ENCODE data around the gene LYZL2. TPM values are rescaled to one million over a fixed set of nuclear protein-coding genes. Genes with fewer than 3 reads are reported as not detected.
"Not testable (repeated sequence)": the region's sequence is repeated elsewhere in the genome, so short reads cannot be mapped to it uniquely, and the experiment has no call there.

LYZL2 gene
- polyA plus RNA-seq, 1 donor, result not detected

- Histone ChIP-seq H3K36me3 (ENCODE audit: control insufficient read depth, insufficient read depth, low read length) (no peaks in the 10 kb centered on the region), H3K27ac (ENCODE audit: low read length) (no peak overlapping the region), H3K4me1 (ENCODE audit: control insufficient read depth, insufficient read depth, low read length) (no peaks in the 10 kb centered on the region), H3K4me3 (ENCODE audit: low read length) (no peak overlapping the region), H3K9me3 (ENCODE audit: control insufficient read depth, low read depth, low read length) (no peaks in the 10 kb centered on the region), H3K27me3 (ENCODE audit: control insufficient read depth, insufficient read depth, low read length) (no peaks in the 10 kb centered on the region)
- no peak for DNase-seq
- no CpG with 5 or more reads among the region's 6 CpGs for WGBS (ENCODE audit: insufficient coverage, low lambda C conversion rate)
These were observed 33.3 kb upstream of the LYZL2 start for GRCh38 chr10:30662814-30663213.

- H3K4me1 ChIP-seq (ENCODE audit: control insufficient read depth, insufficient read depth, low read length), result not testable (repeated sequence)
- no CpG with 5 or more reads among the region's 3 CpGs for WGBS (ENCODE audit: insufficient coverage, low lambda C conversion rate)
These were observed 30.8 kb upstream of the LYZL2 start for GRCh38 chr10:30660314-30660713.

GRCh38 chr10:30656233-30656632 lies 26.7 kb upstream of the LYZL2 start:
- Histone ChIP-seq H3K36me3 (ENCODE audit: control insufficient read depth, insufficient read depth, low read length) (no peaks in the 10 kb centered on the region), H3K27me3 (ENCODE audit: control insufficient read depth, insufficient read depth, low read length) (no peaks in the 10 kb centered on the region), H3K9me3 (ENCODE audit: control insufficient read depth, low read depth, low read length) (no peaks in the 10 kb centered on the region), H3K27ac (ENCODE audit: low read length) (no peak overlapping the region), H3K4me3 (ENCODE audit: low read length) (no peak overlapping the region), H3K4me1 (ENCODE audit: control insufficient read depth, insufficient read depth, low read length) (no peaks in the 10 kb centered on the region)
- DNase-seq, result no peak
- WGBS (ENCODE audit: insufficient coverage, low lambda C conversion rate), result no CpG with 5 or more reads among the region's 5 CpGs

More at GRCh38 chr10:30660314-30660713, 30.8 kb upstream of the LYZL2 start:
- H3K27me3 ChIP-seq (ENCODE audit: control insufficient read depth, insufficient read depth, low read length); H3K4me3 ChIP-seq (ENCODE audit: low read length); H3K36me3 ChIP-seq (ENCODE audit: control insufficient read depth, insufficient read depth, low read length); DNase-seq; H3K9me3 ChIP-seq (ENCODE audit: control insufficient read depth, low read depth, low read length); H3K27ac ChIP-seq (ENCODE audit: low read length): not testable (repeated sequence)

GRCh38 chr10:30655001-30655400 lies 25.4 kb upstream of the LYZL2 start:
- H3K4me3 ChIP-seq (ENCODE audit: low read length); H3K4me1 ChIP-seq (ENCODE audit: control insufficient read depth, insufficient read depth, low read length); H3K36me3 ChIP-seq (ENCODE audit: control insufficient read depth, insufficient read depth, low read length); H3K27ac ChIP-seq (ENCODE audit: low read length); DNase-seq; H3K27me3 ChIP-seq (ENCODE audit: control insufficient read depth, insufficient read depth, low read length); H3K9me3 ChIP-seq (ENCODE audit: control insufficient read depth, low read depth, low read length): not testable (repeated sequence)
- WGBS (ENCODE audit: insufficient coverage, low lambda C conversion rate), result no CpG with 5 or more reads among the region's 8 CpGs

- H3K27me3 ChIP-seq (ENCODE audit: control insufficient read depth, insufficient read depth, low read length); H3K4me3 ChIP-seq (ENCODE audit: low read length); DNase-seq; H3K4me1 ChIP-seq (ENCODE audit: control insufficient read depth, insufficient read depth, low read length); H3K9me3 ChIP-seq (ENCODE audit: control insufficient read depth, low read depth, low read length); H3K27ac ChIP-seq (ENCODE audit: low read length); H3K36me3 ChIP-seq (ENCODE audit: control insufficient read depth, insufficient read depth, low read length): not testable (repeated sequence)
- no CpG with 5 or more reads among the region's 10 CpGs for WGBS (ENCODE audit: insufficient coverage, low lambda C conversion rate)
These were observed 22.2 kb upstream of the LYZL2 start for GRCh38 chr10:30651470-30652397.

- DNase-seq, result no peak
- WGBS (ENCODE audit: insufficient coverage, low lambda C conversion rate), result no CpG with 5 or more reads among the region's 8 CpGs
- Histone ChIP-seq H3K36me3 (ENCODE audit: control insufficient read depth, insufficient read depth, low read length) (no peaks in the 10 kb centered on the region), H3K27ac (ENCODE audit: low read length) (no peak overlapping the region), H3K27me3 (ENCODE audit: control insufficient read depth, insufficient read depth, low read length) (peaks cover 3% of the 10 kb centered on the region), H3K4me3 (ENCODE audit: low read length) (no peak overlapping the region), H3K4me1 (ENCODE audit: control insufficient read depth, insufficient read depth, low read length) (no peaks in the 10 kb centered on the region), H3K9me3 (ENCODE audit: control insufficient read depth, low read depth, low read length) (no peaks in the 10 kb centered on the region)
These were observed 17.5 kb upstream of the LYZL2 start for GRCh38 chr10:30647089-30647488.

GRCh38 chr10:30645340-30645827 lies 15.8 kb upstream of the LYZL2 start:
- Histone ChIP-seq H3K36me3 (ENCODE audit: control insufficient read depth, insufficient read depth, low read length) (no peaks in the 10 kb centered on the region), H3K27me3 (ENCODE audit: control insufficient read depth, insufficient read depth, low read length) (peaks cover 3% of the 10 kb centered on the region), H3K4me3 (ENCODE audit: low read length) (no peak overlapping the region), H3K27ac (ENCODE audit: low read length) (no peak overlapping the region), H3K4me1 (ENCODE audit: control insufficient read depth, insufficient read depth, low read length) (no peaks in the 10 kb centered on the region), H3K9me3 (ENCODE audit: control insufficient read depth, low read depth, low read length) (no peaks in the 10 kb centered on the region)
- WGBS (ENCODE audit: insufficient coverage, low lambda C conversion rate), result no CpG with 5 or more reads among the region's 15 CpGs
- DNase-seq, result peak; percentile 18 to 20

- not testable (repeated sequence) for DNase-seq; H3K27ac ChIP-seq (ENCODE audit: low read length); H3K9me3 ChIP-seq (ENCODE audit: control insufficient read depth, low read depth, low read length); H3K27me3 ChIP-seq (ENCODE audit: control insufficient read depth, insufficient read depth, low read length); H3K4me3 ChIP-seq (ENCODE audit: low read length); H3K4me1 ChIP-seq (ENCODE audit: control insufficient read depth, insufficient read depth, low read length); H3K36me3 ChIP-seq (ENCODE audit: control insufficient read depth, insufficient read depth, low read length)
- WGBS (ENCODE audit: insufficient coverage, low lambda C conversion rate), result 80% methylated on average over 1 of the region's 5 CpGs
These were observed 14.9 kb upstream of the LYZL2 start for GRCh38 chr10:30644408-30644861.

- not testable (repeated sequence) for H3K9me3 ChIP-seq (ENCODE audit: control insufficient read depth, low read depth, low read length); H3K36me3 ChIP-seq (ENCODE audit: control insufficient read depth, insufficient read depth, low read length); H3K27me3 ChIP-seq (ENCODE audit: control insufficient read depth, insufficient read depth, low read length); H3K27ac ChIP-seq (ENCODE audit: low read length); DNase-seq; H3K4me1 ChIP-seq (ENCODE audit: control insufficient read depth, insufficient read depth, low read length); H3K4me3 ChIP-seq (ENCODE audit: low read length)
- WGBS (ENCODE audit: insufficient coverage, low lambda C conversion rate), result no CpG with 5 or more reads among the region's 12 CpGs
These were observed 14.1 kb upstream of the LYZL2 start for GRCh38 chr10:30643557-30644199.

GRCh38 chr10:30642856-30643255 lies 13.3 kb upstream of the LYZL2 start:
- not testable (repeated sequence) for H3K27me3 ChIP-seq (ENCODE audit: control insufficient read depth, insufficient read depth, low read length); H3K36me3 ChIP-seq (ENCODE audit: control insufficient read depth, insufficient read depth, low read length); H3K27ac ChIP-seq (ENCODE audit: low read length); H3K9me3 ChIP-seq (ENCODE audit: control insufficient read depth, low read depth, low read length); H3K4me1 ChIP-seq (ENCODE audit: control insufficient read depth, insufficient read depth, low read length); H3K4me3 ChIP-seq (ENCODE audit: low read length); DNase-seq
- no CpG with 5 or more reads among the region's 13 CpGs for WGBS (ENCODE audit: insufficient coverage, low lambda C conversion rate)
